HepG2 (cell line): Measurements from ENCODE around the gene YY1AP1. TPM values are rescaled to one million over a fixed set of nuclear protein-coding genes. Genes with fewer than 3 reads are reported as not detected.

Source experiments
- ATAC-seq: fragments of 200-7000 bp; cut with Tn5 transposase; 3 replicates; pipeline ENCODE4 v1.9.1; 2020; ENCODE audit warnings: mild to moderate bottlenecking, moderate library complexity
- BruUV-seq: library from RNA; stranded (reverse); fragments of 400-500 nt; replicated peaks from 2 replicates; lab custom pipeline; 2021; lab: Mats Ljungman, UMichigan
- CTCF ChIA-PET: fragments of 300-600 bp; formaldehyde crosslinking; extraction: SDS; loops from one replicate; lab custom pipeline; 2021; ENCODE audit warnings: low total read pairs, inconsistent platforms, low intra/inter-chr PET ratio; lab: Yijun Ruan, JAX
- POLR2A ChIA-PET: fragments of 350-600 bp; sonication (Branson Sonifier 250); formaldehyde crosslinking; loops from one replicate; lab custom pipeline; 2020; ENCODE audit warnings: antibody characterized with exemption, inconsistent platforms; lab: Yijun Ruan, JAX
- DNase-seq: peaks from one replicate; pipeline ENCODE4 v3.0.0-alpha.2; 2015; ENCODE audit warnings: low spot score
- FAIRE-seq: peaks from 3 replicates; lab custom pipeline; 2011; peaks lifted over from hg19 to GRCh38; lab: Jason Lieb, UNC
- H2AFZ ChIP-seq: one replicate; pipeline ENCODE4 v1.6.1; 2011; ENCODE audit warnings: low read length, inconsistent platforms
- H3K27ac ChIP-seq: fragments of 300-600 bp; 3 replicates; pipeline ENCODE4 v1.8.0; 2011; ENCODE audit warnings: mixed run types, mild to moderate bottlenecking, mixed read lengths, low read length, inconsistent platforms; ENCODE audit not compliant: insufficient read depth; ENCODE audit errors: extremely low read length
- H3K27me3 ChIP-seq, 2 experiments: fragments of 200-600 bp in 1 of 2; 2 replicates in 1 of 2; 3 replicates in 1 of 2; pipeline versions ENCODE4 v1.6.0 to v1.8.0; 2011; ENCODE audit warnings: low read length in 2 of 2, mild to moderate bottlenecking in 2 of 2, moderate library complexity in 2 of 2, inconsistent platforms in 1 of 2; ENCODE audit not compliant: insufficient read depth in 2 of 2, control insufficient read depth in 1 of 2
- H3K36me3 ChIP-seq, 2 experiments: fragments of 200-600 bp in 1 of 2; replicated peaks in 1 of 2; 2 replicates in 1 of 2; 3 replicates in 1 of 2; pipeline versions ENCODE4 v1.5.1 to v1.8.0; 2011; ENCODE audit warnings: low read length in 2 of 2, inconsistent platforms in 1 of 2; ENCODE audit not compliant: insufficient read depth in 2 of 2, control insufficient read depth in 1 of 2
- H3K4me1 ChIP-seq: 2 replicates; pipeline ENCODE4 v1.5.1; 2012; ENCODE audit warnings: low read length, inconsistent platforms; ENCODE audit not compliant: insufficient read depth
- H3K4me2 ChIP-seq: 2 replicates; pipeline ENCODE4 v1.6.0; 2011; ENCODE audit warnings: low read depth, low read length, inconsistent platforms
- H3K4me3 ChIP-seq, 3 experiments: fragments of 200-600 bp in 1 of 3; sonication (generic), shearing (Covaris generic) in 1 of 3; replicated peaks in 1 of 3; 2 replicates each; pipeline ENCODE4 v1.5.1; 2011 to 2016; ENCODE audit warnings: low read length in 3 of 3, inconsistent platforms in 2 of 3, low read depth in 2 of 3, mild to moderate bottlenecking in 2 of 3, control low read depth in 1 of 3, mixed read lengths in 1 of 3; ENCODE audit not compliant: insufficient read depth in 1 of 3
- H3K79me2 ChIP-seq: one replicate; pipeline ENCODE4 v1.6.1; 2011; ENCODE audit warnings: low read length, inconsistent platforms; ENCODE audit not compliant: insufficient read depth
- H3K9ac ChIP-seq: 2 replicates; pipeline ENCODE4 v1.6.0; 2011; ENCODE audit warnings: mild to moderate bottlenecking, low read depth, low read length, inconsistent platforms; ENCODE audit not compliant: insufficient read depth
- H3K9me3 ChIP-seq: 2 replicates; pipeline ENCODE4 v1.5.1; 2012; ENCODE audit warnings: mild to moderate bottlenecking, low read length
- H4K20me1 ChIP-seq: 2 replicates; pipeline ENCODE4 v1.6.0; 2011; ENCODE audit warnings: inconsistent platforms, mild to moderate bottlenecking, low read length, moderate library complexity; ENCODE audit not compliant: insufficient read depth
- ARNT2 ChIP-seq: sonication (generic); formaldehyde crosslinking; IDR thresholded peaks from 2 replicates; pipeline ENCODE4 v1.8.0; 2022; ENCODE audit warnings: mild to moderate bottlenecking, low read depth, missing genetic modification reagents, moderate library complexity
- FOXO4 ChIP-seq: sonication (generic); formaldehyde crosslinking; conservative IDR thresholded peaks from 2 replicates; pipeline ENCODE4 v1.8.1; 2023; ENCODE audit warnings: missing genetic modification reagents
- HMG20B ChIP-seq: conservative IDR thresholded peaks from 2 replicates; pipeline ENCODE4 v1.6.1; 2016; ENCODE audit warnings: missing genetic modification reagents, missing compliant biosample characterization
- MATR3 ChIP-seq: sonication (generic); formaldehyde crosslinking; IDR thresholded peaks from 2 replicates; pipeline ENCODE4 v1.4.0; 2020; ENCODE audit warnings: missing genetic modification reagents
- MAX ChIP-seq: IDR thresholded peaks from 2 replicates; pipeline ENCODE4 v1.6.1; 2012; ENCODE audit warnings: inconsistent platforms
- MED8 ChIP-seq: sonication (generic); formaldehyde crosslinking; IDR thresholded peaks from 2 replicates; pipeline ENCODE4 v1.8.1; 2023; ENCODE audit warnings: mild to moderate bottlenecking, missing genetic modification reagents; ENCODE audit not compliant: insufficient replicate concordance
- NCOA1 ChIP-seq: sonication (generic); formaldehyde crosslinking; IDR thresholded peaks from 2 replicates; pipeline ENCODE4 v1.9.0; 2021; ENCODE audit warnings: missing genetic modification reagents
- PAX8 ChIP-seq: sonication (generic); formaldehyde crosslinking; IDR thresholded peaks from 2 replicates; pipeline ENCODE4 v1.8.0; 2022; ENCODE audit warnings: mild to moderate bottlenecking, missing genetic modification reagents, borderline replicate concordance
- SIN3B ChIP-seq: fragments of 150-350 bp; IDR thresholded peaks from 2 replicates; pipeline ENCODE4 v1.6.1; 2014; ENCODE audit warnings: low read length
- ZNF44 ChIP-seq: sonication (generic); formaldehyde crosslinking; IDR thresholded peaks from 2 replicates; pipeline ENCODE4 v1.5.1; 2020; ENCODE audit warnings: mild to moderate bottlenecking, missing genetic modification reagents
- ZNF879 ChIP-seq: sonication (generic); formaldehyde crosslinking; IDR thresholded peaks from 2 replicates; pipeline ENCODE4 v1.8.1; 2023; ENCODE audit warnings: missing genetic modification reagents
- WGBS: methylation state at CpG from one replicate; pipeline ENCODE4 v1.1.6; 2017; ENCODE audit warnings: low lambda C conversion rate; 5-methylcytosine and 5-hydroxymethylcytosine counted together
- in situ Hi-C: cut with HindIII; loops from 2 replicates; pipeline ENCODE4 v1.10.0; 2017; ENCODE audit warnings: low pct_unique_long_range_greater_than_20kb; ENCODE audit not compliant: extremely low pct_ligation_motif_present
- intact Hi-C: fragments of 100-400 bp; cut with micrococcal nuclease; formaldehyde crosslinking; loops from one replicate; pipeline ENCODE4 v1.10.0; 2022; ENCODE audit not compliant: unreplicated experiment
- polyA plus RNA-seq, 8 experiments: library from polyadenylated mRNA; depleted of rRNA in 3 of 8; stranded (reverse) in 7 of 8; unstranded in 1 of 8; fragments of >200 nt; fragmentation: Illumina TruSeq in 4 of 8; extraction: Trizol in 4 of 8; gene quantifications; 2 replicates each; pipeline versions ENCODE4 v1.2.1 to v1.2.3, GENCODE V29; 2011 to 2016; ENCODE audit warnings: low read depth in 4 of 8, missing spikeins in 1 of 8, mixed read lengths in 1 of 8; ENCODE audit not compliant: insufficient read depth in 1 of 8
- total RNA-seq, 5 experiments: library from RNA; depleted of rRNA; stranded (reverse); fragments of >200 nt; fragmentation: Illumina TruSeq; extraction: Trizol; gene quantifications; 2 replicates each; pipeline ENCODE4 v1.2.3, GENCODE V29; 2016; ENCODE audit warnings: low read depth in 1 of 5
- TF ChIP-seq, protein P1 (sequence below): sonication (generic); formaldehyde crosslinking; IDR thresholded peaks from 2 replicates; pipeline ENCODE4 v1.4.0; 2020; ENCODE audit warnings: mild to moderate bottlenecking, missing genetic modification reagents
- TF ChIP-seq, protein P2 (sequence below): sonication (generic); formaldehyde crosslinking; IDR thresholded peaks from 2 replicates; pipeline ENCODE4 v1.4.0; 2020; ENCODE audit warnings: missing genetic modification reagents, mild to moderate bottlenecking, borderline replicate concordance
- TF ChIP-seq, protein P3 (sequence below): sonication (generic); formaldehyde crosslinking; IDR thresholded peaks from 2 replicates; pipeline ENCODE4 v1.4.0; 2020; ENCODE audit warnings: mild to moderate bottlenecking, low read depth, missing genetic modification reagents

Gene YY1AP1
- total and polyA plus RNA-seq, 2 of the 13 experiments (the other 11 are each of a cell fraction or from before 2014, with no cell fraction given): 28.5 to 69.4 TPM

DNA sequence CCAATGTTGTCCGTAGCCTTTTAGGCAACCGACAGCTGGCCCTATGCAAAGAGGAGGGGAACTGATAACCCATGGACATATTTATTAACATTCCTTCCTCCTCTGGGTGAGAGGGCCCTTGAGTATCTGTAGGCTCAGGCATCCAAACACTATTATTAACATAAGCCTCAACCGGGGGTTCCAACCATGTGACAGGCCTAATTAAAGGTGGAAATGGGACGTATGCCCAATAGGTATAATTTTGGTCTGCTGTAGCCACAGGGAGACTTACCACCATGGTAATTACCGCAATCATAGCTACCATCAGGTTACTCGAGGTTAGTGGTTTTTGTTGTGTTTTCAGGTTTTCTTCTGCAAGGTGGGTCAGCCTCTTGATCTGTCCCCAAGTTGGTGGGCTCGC, 5.6 kb upstream of the YY1AP1 start (continued):
- TF ChIP-seq, protein P1, sequence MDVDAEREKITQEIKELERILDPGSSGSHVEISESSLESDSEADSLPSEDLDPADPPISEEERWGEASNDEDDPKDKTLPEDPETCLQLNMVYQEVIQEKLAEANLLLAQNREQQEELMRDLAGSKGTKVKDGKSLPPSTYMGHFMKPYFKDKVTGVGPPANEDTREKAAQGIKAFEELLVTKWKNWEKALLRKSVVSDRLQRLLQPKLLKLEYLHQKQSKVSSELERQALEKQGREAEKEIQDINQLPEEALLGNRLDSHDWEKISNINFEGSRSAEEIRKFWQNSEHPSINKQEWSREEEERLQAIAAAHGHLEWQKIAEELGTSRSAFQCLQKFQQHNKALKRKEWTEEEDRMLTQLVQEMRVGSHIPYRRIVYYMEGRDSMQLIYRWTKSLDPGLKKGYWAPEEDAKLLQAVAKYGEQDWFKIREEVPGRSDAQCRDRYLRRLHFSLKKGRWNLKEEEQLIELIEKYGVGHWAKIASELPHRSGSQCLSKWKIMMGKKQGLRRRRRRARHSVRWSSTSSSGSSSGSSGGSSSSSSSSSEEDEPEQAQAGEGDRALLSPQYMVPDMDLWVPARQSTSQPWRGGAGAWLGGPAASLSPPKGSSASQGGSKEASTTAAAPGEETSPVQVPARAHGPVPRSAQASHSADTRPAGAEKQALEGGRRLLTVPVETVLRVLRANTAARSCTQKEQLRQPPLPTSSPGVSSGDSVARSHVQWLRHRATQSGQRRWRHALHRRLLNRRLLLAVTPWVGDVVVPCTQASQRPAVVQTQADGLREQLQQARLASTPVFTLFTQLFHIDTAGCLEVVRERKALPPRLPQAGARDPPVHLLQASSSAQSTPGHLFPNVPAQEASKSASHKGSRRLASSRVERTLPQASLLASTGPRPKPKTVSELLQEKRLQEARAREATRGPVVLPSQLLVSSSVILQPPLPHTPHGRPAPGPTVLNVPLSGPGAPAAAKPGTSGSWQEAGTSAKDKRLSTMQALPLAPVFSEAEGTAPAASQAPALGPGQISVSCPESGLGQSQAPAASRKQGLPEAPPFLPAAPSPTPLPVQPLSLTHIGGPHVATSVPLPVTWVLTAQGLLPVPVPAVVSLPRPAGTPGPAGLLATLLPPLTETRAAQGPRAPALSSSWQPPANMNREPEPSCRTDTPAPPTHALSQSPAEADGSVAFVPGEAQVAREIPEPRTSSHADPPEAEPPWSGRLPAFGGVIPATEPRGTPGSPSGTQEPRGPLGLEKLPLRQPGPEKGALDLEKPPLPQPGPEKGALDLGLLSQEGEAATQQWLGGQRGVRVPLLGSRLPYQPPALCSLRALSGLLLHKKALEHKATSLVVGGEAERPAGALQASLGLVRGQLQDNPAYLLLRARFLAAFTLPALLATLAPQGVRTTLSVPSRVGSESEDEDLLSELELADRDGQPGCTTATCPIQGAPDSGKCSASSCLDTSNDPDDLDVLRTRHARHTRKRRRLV (CRISPR knock-in tag): no peak
- no peak for TF ChIP-seq MAX
- no peak for TF ChIP-seq MATR3 (CRISPR knock-in tag)

DNA sequence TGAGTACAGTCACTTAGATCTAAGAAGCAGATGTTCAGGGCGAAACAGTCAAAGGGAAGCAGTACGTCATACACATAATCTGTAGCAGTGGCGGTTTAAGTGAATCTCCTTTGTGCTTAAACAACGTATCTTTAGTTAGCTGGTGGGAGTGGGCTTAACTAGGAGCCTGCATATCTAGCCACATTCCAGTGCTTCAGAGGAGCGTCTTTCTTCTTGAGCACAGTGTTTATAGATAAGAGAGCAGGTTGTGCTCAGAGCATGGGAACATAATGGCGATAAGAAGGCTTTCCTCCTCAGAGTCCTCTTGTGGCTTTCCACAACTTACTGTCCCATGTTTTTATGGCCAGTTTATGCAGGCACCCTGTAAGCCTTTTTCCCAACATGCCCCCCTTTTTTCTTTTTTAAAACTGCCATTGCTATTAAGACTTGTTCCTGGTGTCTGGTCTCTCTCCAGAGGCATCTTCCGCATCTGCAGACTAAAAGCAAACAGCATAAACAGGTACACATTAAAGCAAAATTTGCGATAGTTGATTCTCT, 3.5 kb upstream of the YY1AP1 start:
- ChIA-PET POLR2A (no interaction called here), CTCF (no interaction called here)
- BruUV-seq: no TSS peak
- 96% methylated on average over 8 of the region's 8 CpGs for WGBS
- TF ChIP-seq NCOA1 (CRISPR knock-in tag) (no peak), MED8 (CRISPR knock-in tag) (no peak), ARNT2 (no peak), FOXO4 (CRISPR knock-in tag) (no peak), ZNF44 (no peak), PAX8 (CRISPR knock-in tag) (no peak), SIN3B (no peak), ZNF879 (no peak), HMG20B (no peak)
- TF ChIP-seq, protein P2, sequence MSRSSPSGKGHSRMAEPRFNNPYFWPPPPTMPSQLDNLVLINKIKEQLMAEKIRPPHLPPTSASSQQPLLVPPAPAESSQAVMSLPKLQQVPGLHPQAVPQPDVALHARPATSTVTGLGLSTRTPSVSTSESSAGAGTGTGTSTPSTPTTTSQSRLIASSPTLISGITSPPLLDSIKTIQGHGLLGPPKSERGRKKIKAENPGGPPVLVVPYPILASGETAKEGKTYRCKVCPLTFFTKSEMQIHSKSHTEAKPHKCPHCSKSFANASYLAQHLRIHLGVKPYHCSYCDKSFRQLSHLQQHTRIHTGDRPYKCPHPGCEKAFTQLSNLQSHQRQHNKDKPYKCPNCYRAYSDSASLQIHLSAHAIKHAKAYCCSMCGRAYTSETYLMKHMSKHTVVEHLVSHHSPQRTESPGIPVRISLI (CRISPR knock-in tag): no peak
- TF ChIP-seq, protein P3, sequence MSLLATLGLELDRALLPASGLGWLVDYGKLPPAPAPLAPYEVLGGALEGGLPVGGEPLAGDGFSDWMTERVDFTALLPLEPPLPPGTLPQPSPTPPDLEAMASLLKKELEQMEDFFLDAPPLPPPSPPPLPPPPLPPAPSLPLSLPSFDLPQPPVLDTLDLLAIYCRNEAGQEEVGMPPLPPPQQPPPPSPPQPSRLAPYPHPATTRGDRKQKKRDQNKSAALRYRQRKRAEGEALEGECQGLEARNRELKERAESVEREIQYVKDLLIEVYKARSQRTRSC (CRISPR knock-in tag): no peak
- FAIRE-seq (no peak), ATAC-seq (no peak), DNase-seq (no peak)
- Histone ChIP-seq H3K27ac (no peak overlapping the region), H3K36me3 (peaks cover 3 to 12% of the 10 kb centered on the region in 2 experiments; a peak in 3 of 5 replicates), H3K9me3 (no peaks in the 10 kb centered on the region), H3K4me3 (no peak overlapping the region), H2AFZ (no peak overlapping the region), H3K27me3 (no peaks in the 10 kb centered on the region; a peak in 1 of 5 replicates), H3K4me1 (peaks cover 69% of the 10 kb centered on the region), H3K4me2 (no peak overlapping the region), H3K9ac (no peak overlapping the region), H4K20me1 (no peaks in the 10 kb centered on the region; the same call in 1 of the 2 replicates), H3K79me2 (peaks cover 86% of the 10 kb centered on the region)
- in situ Hi-C loops: no loop called here
- intact Hi-C loops: no loop called here
